Measurements from ENCODE around the gene ZNF189.

Gene ZNF189

GRCh38 chr9:101453776-101454570 lies 55.3 kb downstream of the ZNF189 start:
- DNase-seq (ENCODE audit: low spot score): no peak

GRCh38 chr9:101455656-101456240 lies 57.1 kb downstream of the ZNF189 start:
- DNase-seq (ENCODE audit: low spot score): peak; percentile 47

DNA sequence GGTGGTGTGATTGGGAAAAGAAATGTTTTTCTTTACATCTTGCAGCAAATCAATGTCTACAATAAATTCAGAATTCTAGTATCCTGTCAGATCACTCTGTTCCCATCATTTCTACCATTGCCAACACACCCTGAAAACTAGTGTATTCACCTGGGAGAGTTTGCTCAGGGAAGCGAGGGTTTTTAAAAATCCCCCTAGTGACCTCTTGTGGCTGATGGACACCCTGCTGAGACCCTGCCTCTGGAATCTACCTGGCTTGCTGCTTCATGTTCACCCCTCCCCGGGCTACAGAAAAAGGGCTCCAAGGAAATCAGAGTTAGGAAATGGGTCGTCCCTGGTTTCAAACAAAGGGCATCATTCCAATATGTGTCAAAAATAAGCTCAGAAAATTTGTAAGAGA lies 58.4 kb downstream of the ZNF189 start:
- no peak for DNase-seq (ENCODE audit: low spot score)

GRCh38 chr9:101458963-101459631 lies 60.4 kb downstream of the ZNF189 start:
- DNase-seq (ENCODE audit: low spot score): peak; percentile 70
